ENCODE data around the gene AP1M1. TPM values are rescaled to one million over a fixed set of nuclear protein-coding genes. Genes with fewer than 3 reads are reported as not detected.
A peak's percentile ranks its signal among the peaks of the same experiment; 100 is the strongest.

AP1M1 gene
- total RNA-seq, 1 experiment from 2014 or later: 30.3 TPM

DNA sequence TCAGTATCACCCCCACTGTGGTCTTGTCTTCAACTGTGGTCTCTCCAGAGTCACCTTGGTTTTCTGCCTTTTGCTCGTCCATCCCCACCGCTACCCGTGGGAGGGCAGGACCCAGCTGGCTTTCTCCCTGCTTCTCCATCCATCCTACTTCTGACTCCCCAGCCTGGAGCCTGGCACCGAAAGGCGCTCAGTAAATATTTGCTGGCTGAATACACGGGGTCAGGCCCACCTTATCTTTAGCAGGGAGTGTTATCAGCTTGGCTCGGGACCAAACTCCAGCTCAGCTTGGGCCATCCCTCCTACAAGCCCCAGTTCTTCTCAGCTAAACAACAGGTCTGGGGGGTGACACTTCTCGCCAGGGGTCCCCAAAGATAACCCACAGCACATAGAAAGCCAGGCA is 64.9 kb downstream of the AP1M1 start:
- H2BK120ac ChIP-seq (ENCODE audit: low read depth, low read length, poor library complexity, severe bottlenecking): no peak overlapping the region
- H3K23ac ChIP-seq (ENCODE audit: insufficient read length, low read depth, low read length): no peak overlapping the region
- no peak overlapping the region for H2BK5ac ChIP-seq (ENCODE audit: insufficient read length, low read length)
- H3K27me3 ChIP-seq (ENCODE audit: insufficient read depth, low read length): no peaks in the 10 kb centered on the region
- H3K27ac Mint-ChIP-seq: peak overlapping the region in 1 of 3 experiments; percentile 84; a peak in 1 of 7 replicates
- H4K8ac ChIP-seq (replicated peaks; ENCODE audit: insufficient read length, low read depth, low read length): no peak overlapping the region
- H4K5ac ChIP-seq (ENCODE audit: insufficient read length, low read depth, low read length): no peak overlapping the region
- H3K9me3 ChIP-seq (ENCODE audit: control insufficient read depth, low read depth, low read length): no peaks in the 10 kb centered on the region
- no peak overlapping the region for H3K14ac ChIP-seq (ENCODE audit: insufficient read depth, low read length)
- peaks cover 0 to 16% of the 10 kb centered on the region in 2 experiments; a peak in 2 of 4 replicates for H3K4me1 Mint-ChIP-seq
- H3K9me3 Mint-ChIP-seq: no peaks in the 10 kb centered on the region
- no peaks in the 10 kb centered on the region for H3K4me1 ChIP-seq (ENCODE audit: insufficient read depth, low read length)
- no peak for DNase-seq
- TF ChIP-seq, protein P1, sequence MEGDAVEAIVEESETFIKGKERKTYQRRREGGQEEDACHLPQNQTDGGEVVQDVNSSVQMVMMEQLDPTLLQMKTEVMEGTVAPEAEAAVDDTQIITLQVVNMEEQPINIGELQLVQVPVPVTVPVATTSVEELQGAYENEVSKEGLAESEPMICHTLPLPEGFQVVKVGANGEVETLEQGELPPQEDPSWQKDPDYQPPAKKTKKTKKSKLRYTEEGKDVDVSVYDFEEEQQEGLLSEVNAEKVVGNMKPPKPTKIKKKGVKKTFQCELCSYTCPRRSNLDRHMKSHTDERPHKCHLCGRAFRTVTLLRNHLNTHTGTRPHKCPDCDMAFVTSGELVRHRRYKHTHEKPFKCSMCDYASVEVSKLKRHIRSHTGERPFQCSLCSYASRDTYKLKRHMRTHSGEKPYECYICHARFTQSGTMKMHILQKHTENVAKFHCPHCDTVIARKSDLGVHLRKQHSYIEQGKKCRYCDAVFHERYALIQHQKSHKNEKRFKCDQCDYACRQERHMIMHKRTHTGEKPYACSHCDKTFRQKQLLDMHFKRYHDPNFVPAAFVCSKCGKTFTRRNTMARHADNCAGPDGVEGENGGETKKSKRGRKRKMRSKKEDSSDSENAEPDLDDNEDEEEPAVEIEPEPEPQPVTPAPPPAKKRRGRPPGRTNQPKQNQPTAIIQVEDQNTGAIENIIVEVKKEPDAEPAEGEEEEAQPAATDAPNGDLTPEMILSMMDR (conservative IDR thresholded peaks at IDR 0.05): no peak
- no peaks in the 10 kb centered on the region for H3K23me2 ChIP-seq (ENCODE audit: insufficient read length, low read depth, low read length, poor library complexity, severe bottlenecking)
- H2AK5ac ChIP-seq (ENCODE audit: insufficient read length, low read length): no peak overlapping the region
- H4K91ac ChIP-seq (ENCODE audit: insufficient read length, low read depth, low read length): no peak overlapping the region
- no peak overlapping the region for H2AFZ ChIP-seq (ENCODE audit: low read length)
- no peak overlapping the region for H3T11ph ChIP-seq (ENCODE audit: low read length)
- H4K20me1 ChIP-seq (ENCODE audit: control insufficient read depth, insufficient read depth, insufficient read length): no peaks in the 10 kb centered on the region
- no peaks in the 10 kb centered on the region; a peak in 1 of 7 replicates for H3K36me3 Mint-ChIP-seq (ENCODE audit: insufficient read depth in 1 of 3, low read depth in 3 of 3)
- no peak overlapping the region for H2BK15ac ChIP-seq (ENCODE audit: low read depth, low read length)
- H2BK12ac ChIP-seq (ENCODE audit: insufficient read length, low read depth, low read length): no peak overlapping the region
- H3K27ac ChIP-seq (ENCODE audit: insufficient read length, low read depth, low read length): no peak overlapping the region
- WGBS (ENCODE audit: extremely low coverage, insufficient read length, low lambda C conversion rate): no CpG with 5 or more reads among the region's 8 CpGs
- no peak overlapping the region for H3K4ac ChIP-seq (ENCODE audit: low read depth, low read length)
- no peaks in the 10 kb centered on the region for H3K79me1 ChIP-seq (ENCODE audit: insufficient read depth, low read depth, low read length, poor library complexity, severe bottlenecking)
- no peak overlapping the region for H3K4me3 Mint-ChIP-seq
- H2BK20ac ChIP-seq (ENCODE audit: low read depth, low read length, poor library complexity, severe bottlenecking): no peak overlapping the region
- peaks cover 2% of the 10 kb centered on the region for H3K27me3 Mint-ChIP-seq (ENCODE audit: low read depth)
- no peaks in the 10 kb centered on the region for H3K79me2 ChIP-seq (ENCODE audit: insufficient read depth, low read length)
- H3K9ac ChIP-seq (ENCODE audit: extremely low read depth, insufficient read length, low read length): no peak overlapping the region
- H3K18ac ChIP-seq (ENCODE audit: insufficient read length, low read depth, low read length): no peak overlapping the region
- no peak overlapping the region for H3K56ac ChIP-seq (ENCODE audit: insufficient read length, low read depth, low read length)
- H3K4me2 ChIP-seq (ENCODE audit: insufficient read depth, insufficient read length, low read length): no peak overlapping the region

All from H9 (cell line).